IMR-90 (cell line): Measurements from ENCODE around the gene AUTS2. TPM values are rescaled to one million over a fixed set of nuclear protein-coding genes. Genes with fewer than 3 reads are reported as not detected.

Source experiments
- ATAC-seq: fragments of 200-7000 bp; cut with Tn5 transposase; 2 replicates; pipeline ENCODE4 v1.9.1; 2020; ENCODE audit warnings: low read depth, mild to moderate bottlenecking, moderate library complexity
- BruUV-seq: library from RNA; stranded (reverse); fragments of 400-500 nt; replicated peaks from 2 replicates; lab custom pipeline; 2021; lab: Mats Ljungman, UMichigan
- CTCF ChIA-PET: fragments of 300-600 bp; formaldehyde crosslinking; extraction: SDS; loops from one replicate; lab custom pipeline; 2021; ENCODE audit warnings: antibody characterized with exemption; lab: Yijun Ruan, JAX
- POLR2A ChIA-PET: fragments of 300-600 bp; sonication (Branson Sonifier 250); formaldehyde crosslinking; loops from one replicate; lab custom pipeline; 2022; ENCODE audit warnings: antibody characterized with exemption; ENCODE audit not compliant: unreplicated experiment; lab: Charles Lee
- DNase-seq: peaks from one replicate; pipeline ENCODE4 v3.0.0; 2013
- H2AFZ ChIP-seq: replicated peaks from 2 replicates; pipeline ENCODE3; 2013; ENCODE audit warnings: low read length, mild to moderate bottlenecking; ENCODE audit not compliant: poor library complexity
- H2AK5ac ChIP-seq: 2 replicates; pipeline ENCODE4 v1.6.1; 2013; ENCODE audit warnings: low read depth, low read length, inconsistent platforms
- H2AK9ac ChIP-seq: replicated peaks from 2 replicates; pipeline ENCODE3; 2013; ENCODE audit warnings: mild to moderate bottlenecking, low read depth, low read length, moderate library complexity; ENCODE audit not compliant: poor library complexity
- H2BK120ac ChIP-seq: 2 replicates; pipeline ENCODE4 v1.6.1; 2013; ENCODE audit warnings: low read depth, low read length, inconsistent platforms
- H2BK15ac ChIP-seq: 3 replicates; pipeline ENCODE4 v1.6.1; 2013; ENCODE audit warnings: low read depth, low read length, inconsistent platforms
- H2BK20ac ChIP-seq: 2 replicates; pipeline ENCODE4 v1.6.1; 2013; ENCODE audit warnings: low read depth, mild to moderate bottlenecking, inconsistent platforms, low read length, moderate library complexity
- H2BK5ac ChIP-seq: 2 replicates; pipeline ENCODE4 v1.6.1; 2013; ENCODE audit warnings: mild to moderate bottlenecking, low read depth, low read length, inconsistent platforms; ENCODE audit not compliant: poor library complexity, severe bottlenecking
- H3K14ac ChIP-seq: replicated peaks from 2 replicates; pipeline ENCODE4 v1.6.1; 2013; ENCODE audit warnings: low read depth, low read length, inconsistent platforms
- H3K18ac ChIP-seq: 2 replicates; pipeline ENCODE4 v1.6.1; 2013; ENCODE audit warnings: low read depth, low read length, control low read depth
- H3K23ac ChIP-seq: 2 replicates; pipeline ENCODE4 v1.6.1; 2013; ENCODE audit warnings: low read depth, low read length, inconsistent platforms
- H3K27ac ChIP-seq: 2 replicates; pipeline ENCODE4 v1.5.1; 2013; ENCODE audit warnings: mild to moderate bottlenecking, control low read depth, low read length; ENCODE audit not compliant: insufficient read depth
- H3K27me3 ChIP-seq: 2 replicates; pipeline ENCODE4 v1.6.1; 2013; ENCODE audit warnings: low read length; ENCODE audit not compliant: control insufficient read depth, insufficient read depth
- H3K36me3 ChIP-seq: 2 replicates; pipeline ENCODE4 v1.6.1; 2013; ENCODE audit warnings: low read length, mixed read lengths; ENCODE audit not compliant: control insufficient read depth, insufficient read depth
- H3K4ac ChIP-seq: 2 replicates; pipeline ENCODE4 v1.6.1; 2013; ENCODE audit warnings: low read depth, low read length, inconsistent platforms
- H3K4me1 ChIP-seq: 2 replicates; pipeline ENCODE4 v1.6.1; 2013; ENCODE audit warnings: low read length, mixed read lengths; ENCODE audit not compliant: control insufficient read depth, insufficient read depth
- H3K4me2 ChIP-seq: 2 replicates; pipeline ENCODE4 v1.6.1; 2013; ENCODE audit warnings: low read depth, mild to moderate bottlenecking, control low read depth, low read length, moderate library complexity
- H3K4me3 ChIP-seq: 2 replicates; pipeline ENCODE4 v1.5.1; 2013; ENCODE audit warnings: low read depth, mild to moderate bottlenecking, control low read depth, low read length, moderate library complexity; ENCODE audit not compliant: insufficient read depth
- H3K56ac ChIP-seq: 2 replicates; pipeline ENCODE4 v1.6.1; 2013; ENCODE audit warnings: low read length, inconsistent platforms; ENCODE audit not compliant: insufficient read depth; ENCODE audit errors: extremely low read depth
- H3K79me1 ChIP-seq, 2 experiments: 2 replicates each; pipeline ENCODE4 v1.6.1; 2013; ENCODE audit warnings: low read length in 2 of 2, inconsistent platforms in 1 of 2, low read depth in 1 of 2
- H3K9ac ChIP-seq: 2 replicates; pipeline ENCODE4 v1.6.1; 2013; ENCODE audit warnings: low read depth, low read length, control low read depth
- H3K9me1 ChIP-seq: 2 replicates; pipeline ENCODE4 v1.6.1; 2013; ENCODE audit warnings: low read length, inconsistent platforms; ENCODE audit not compliant: insufficient read depth
- H3K9me3 ChIP-seq: 2 replicates; pipeline ENCODE4 v1.6.1; 2013; ENCODE audit warnings: low read length; ENCODE audit not compliant: control insufficient read depth, insufficient read depth
- H4K20me1 ChIP-seq: 2 replicates; pipeline ENCODE4 v1.6.1; 2013; ENCODE audit warnings: low read length, inconsistent platforms; ENCODE audit not compliant: insufficient read depth
- H4K5ac ChIP-seq: 2 replicates; pipeline ENCODE4 v1.6.1; 2013; ENCODE audit warnings: mild to moderate bottlenecking, low read depth, low read length, control low read depth
- H4K8ac ChIP-seq, 2 experiments: 2 replicates each; pipeline ENCODE4 v1.6.1; 2013; ENCODE audit warnings: low read depth in 2 of 2, low read length in 2 of 2, control low read depth in 1 of 2, inconsistent platforms in 1 of 2
- H4K91ac ChIP-seq: 2 replicates; pipeline ENCODE4 v1.6.1; 2013; ENCODE audit warnings: low read depth, low read length, inconsistent platforms; ENCODE audit not compliant: insufficient read depth
- FOS ChIP-seq: fragments of 150-350 bp; IDR thresholded peaks from 2 replicates; pipeline ENCODE4 v1.6.1; 2016; ENCODE audit warnings: low read depth, low read length
- MXI1 ChIP-seq: IDR thresholded peaks from 2 replicates; pipeline ENCODE4 v1.6.1; 2012; ENCODE audit warnings: low read depth, mild to moderate bottlenecking, low read length, moderate library complexity, borderline replicate concordance
- NFE2L2 ChIP-seq: fragments of 150-350 bp; IDR thresholded peaks from 2 replicates; pipeline ENCODE4 v1.6.1; 2016; ENCODE audit warnings: low read depth, mild to moderate bottlenecking, low read length
- RFX5 ChIP-seq: IDR thresholded peaks from 2 replicates; pipeline ENCODE4 v1.8.0; 2012; ENCODE audit warnings: low read depth, mild to moderate bottlenecking, low read length, moderate library complexity
- WGBS, 2 experiments: methylation state at CpG; one replicate each; pipeline versions ENCODE4 v1.1.5 to v1.1.7; 2013; ENCODE audit warnings: missing lambda C conversion rate in 2 of 2; ENCODE audit not compliant: insufficient read length in 1 of 2; ENCODE audit errors: extremely low coverage in 2 of 2; 5-methylcytosine and 5-hydroxymethylcytosine counted together
- dilution Hi-C: fragments of 300-500 bp; cut with HindIII; formaldehyde crosslinking; loops from one replicate; pipeline ENCODE4 v1.14.3; 2018; ENCODE audit warnings: low sequenced_read_pairs; ENCODE audit not compliant: unreplicated experiment
- in situ Hi-C: fragments of 300-500 bp; cut with MboI; formaldehyde crosslinking; loops from 3 replicates; pipeline ENCODE4 v1.14.3; 2019; ENCODE audit warnings: low sequenced_read_pairs, inconsistent platforms, mixed read lengths
- intact Hi-C: fragments of 100-400 bp; cut with micrococcal nuclease; formaldehyde crosslinking; loops from 2 replicates; pipeline ENCODE4 v1.10.0; 2022
- polyA plus RNA-seq, 3 experiments: library from polyadenylated mRNA; depleted of rRNA; stranded (reverse); fragments of >200 nt; gene quantifications; 2 replicates each; pipeline ENCODE4 v1.2.3, GENCODE V29; 2012; ENCODE audit warnings: low replicate concordance in 1 of 3
- total RNA-seq: library from RNA; depleted of rRNA; stranded (reverse); fragments of >200 nt; gene quantifications from 2 replicates; pipeline ENCODE4 v1.2.3, GENCODE V29; 2012
- TF ChIP-seq, protein P1 (sequence below): fragments of 150-350 bp; IDR thresholded peaks from 2 replicates; pipeline ENCODE4 v1.6.1; 2017; ENCODE audit warnings: mild to moderate bottlenecking, antibody characterized with exemption, low read length, low read depth

Gene AUTS2
- total and polyA plus RNA-seq, 2 of the 4 experiments (the other 2 are of a cell fraction): 0.90 to 3.0 TPM

DNA sequence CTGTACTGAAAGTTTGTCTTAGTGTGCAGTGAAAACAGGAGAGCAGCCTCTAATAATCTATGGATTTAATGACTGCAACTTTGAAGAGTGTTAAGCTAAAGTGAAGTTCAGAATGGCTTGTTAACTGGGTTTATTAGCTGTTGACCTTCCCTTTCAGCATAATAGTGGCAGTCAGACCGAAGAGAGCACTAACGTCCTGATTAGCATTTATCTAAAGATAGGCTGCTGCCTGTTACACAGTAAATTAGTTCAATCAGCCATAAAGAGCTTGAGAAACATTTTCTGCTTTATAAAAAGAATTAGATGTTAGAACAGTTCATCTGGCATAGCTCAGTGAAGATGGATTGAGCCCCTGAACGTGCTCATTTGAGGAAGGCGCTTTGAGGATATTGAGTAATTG, 433.0 kb downstream of the AUTS2 start:
- no peaks in the 10 kb centered on the region for H3K36me3 ChIP-seq
- H3K9me3 ChIP-seq: no peaks in the 10 kb centered on the region
- no peak overlapping the region for H4K91ac ChIP-seq
- DNase-seq (no peak), ATAC-seq (no peak)
- 70% methylated on average over 2 of the region's 4 CpGs; no CpG with 5 or more reads in 1 of the 2 experiments for WGBS, 2 experiments
- no peak overlapping the region for H2BK15ac ChIP-seq
- H3K14ac ChIP-seq: no peak overlapping the region
- CTCF ChIA-PET: no interaction called here
- BruUV-seq: no TSS peak
- no peaks in the 10 kb centered on the region for H3K4me1 ChIP-seq
- H4K20me1 ChIP-seq: no peaks in the 10 kb centered on the region
- dilution Hi-C loops (no loop called here), in situ Hi-C loops (no loop called here), intact Hi-C loops (no loop called here)
- no peak overlapping the region for H2AK5ac ChIP-seq
- no peak overlapping the region for H3K4me3 ChIP-seq
- no peak overlapping the region for H3K23ac ChIP-seq
- TF ChIP-seq NFE2L2 (no peak), FOS (no peak), MXI1 (no peak), RFX5 (no peak)
- TF ChIP-seq, protein P1, sequence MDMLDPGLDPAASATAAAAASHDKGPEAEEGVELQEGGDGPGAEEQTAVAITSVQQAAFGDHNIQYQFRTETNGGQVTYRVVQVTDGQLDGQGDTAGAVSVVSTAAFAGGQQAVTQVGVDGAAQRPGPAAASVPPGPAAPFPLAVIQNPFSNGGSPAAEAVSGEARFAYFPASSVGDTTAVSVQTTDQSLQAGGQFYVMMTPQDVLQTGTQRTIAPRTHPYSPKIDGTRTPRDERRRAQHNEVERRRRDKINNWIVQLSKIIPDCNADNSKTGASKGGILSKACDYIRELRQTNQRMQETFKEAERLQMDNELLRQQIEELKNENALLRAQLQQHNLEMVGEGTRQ: no peak
- no peak overlapping the region for H2BK5ac ChIP-seq
- no peak overlapping the region for H4K8ac ChIP-seq
- H3K4me2 ChIP-seq: no peak overlapping the region
- no peak overlapping the region for H2AK9ac ChIP-seq
- no peak overlapping the region for H3K9ac ChIP-seq
- POLR2A ChIA-PET: no interaction called here
- no peak overlapping the region for H2BK120ac ChIP-seq
- H3K79me1 ChIP-seq: no peaks in the 10 kb centered on the region
- H3K9me1 ChIP-seq: no peaks in the 10 kb centered on the region
- H3K18ac ChIP-seq: no peak overlapping the region
- no peak overlapping the region for H4K5ac ChIP-seq
- H2BK20ac ChIP-seq: no peak overlapping the region
- no peak overlapping the region for H2AFZ ChIP-seq
- H3K56ac ChIP-seq: no peak overlapping the region
- no peak overlapping the region for H3K4ac ChIP-seq
- H3K27me3 ChIP-seq: no peaks in the 10 kb centered on the region
- no peak overlapping the region for H3K27ac ChIP-seq
